ENCODE measurements around the gene AP4S1. TPM values are rescaled to one million over a fixed set of nuclear protein-coding genes. Genes with fewer than 3 reads are reported as not detected.

AP4S1 gene
- total and polyA plus RNA-seq, 2 of the 8 experiments (the other 6 are each of a cell fraction or from before 2014, with no cell fraction given): 2.8 to 9.9 TPM

GRCh38 chr14:31047503-31047902 is 22.1 kb downstream of the AP4S1 start (continued):
- no peak for TF ChIP-seq CHD7 (IDR thresholded peaks at IDR 0.05; ENCODE audit: insufficient replicate concordance, low read length)
- no peak for TF ChIP-seq GABPA (IDR thresholded peaks at IDR 0.05; ENCODE audit: borderline replicate concordance, insufficient read depth, low read length)
- no peak for TF ChIP-seq POU5F1 (IDR thresholded peaks at IDR 0.05; ENCODE audit: low read depth, low read length)
- TF ChIP-seq RAD21 (IDR thresholded peaks at IDR 0.05 in 1 of 2, conservative IDR thresholded peaks at IDR 0.05 in 1 of 2; ENCODE audit: low read depth in 2 of 2, low read length in 2 of 2): no peak
- TF ChIP-seq CHD1 (IDR thresholded peaks at IDR 0.05; ENCODE audit: low read depth, low read length): no peak
- no peak for TF ChIP-seq SP4 (IDR thresholded peaks at IDR 0.05; ENCODE audit: low read length)
- TF ChIP-seq SP1 (IDR thresholded peaks at IDR 0.05; ENCODE audit: low read depth, low read length): no peak
- no peak for TF ChIP-seq ATF3 (IDR thresholded peaks at IDR 0.05; ENCODE audit: insufficient read depth, low read depth, low read length)
- no peak for TF ChIP-seq SP2 (IDR thresholded peaks at IDR 0.05; ENCODE audit: low read length)
- no peak for TF ChIP-seq CHD2 (IDR thresholded peaks at IDR 0.05; ENCODE audit: low read length)
- TF ChIP-seq RXRA (IDR thresholded peaks at IDR 0.05; ENCODE audit: insufficient read depth, low read depth, low read length): no peak
